Natural killer cell (primary cell): ENCODE data around the gene TMEM18. TPM values are rescaled to one million over a fixed set of nuclear protein-coding genes. Genes with fewer than 3 reads are reported as not detected.
"Not testable (repeated sequence)": the region's sequence is repeated elsewhere in the genome, so short reads cannot be mapped to it uniquely, and the experiment has no call there.

Source experiments
- ATAC-seq, 3 donors: fragments of 150-1000 bp in 2 of 3; fragments of 200-7000 bp in 1 of 3; cut with Tn5 transposase; 1 replicate in 1 of 3; 2 replicates in 2 of 3; pipeline ENCODE4 v1.10.0; 2021; ENCODE audit warnings: mild to moderate bottlenecking in 2 of 3, moderate library complexity in 2 of 3
- DNase-seq, 2 donors: peaks; one replicate each; pipeline versions ENCODE4 v3.0.0 to v3.0.0-alpha.2; 2013 to 2021; ENCODE audit warnings: mixed read lengths in 1 of 2
- H3K27ac ChIP-seq: one replicate; pipeline ENCODE4 v1.5.1; 2013; ENCODE audit warnings: mild to moderate bottlenecking, low read length
- H3K27me3 ChIP-seq: one replicate; pipeline ENCODE4 v1.6.1; 2013; ENCODE audit warnings: low read length; ENCODE audit not compliant: control insufficient read depth, insufficient read depth
- H3K36me3 ChIP-seq: one replicate; pipeline ENCODE4 v1.6.1; 2013; ENCODE audit warnings: low read length; ENCODE audit not compliant: control insufficient read depth, insufficient read depth
- H3K4me1 ChIP-seq: one replicate; pipeline ENCODE4 v1.6.1; 2013; ENCODE audit warnings: low read length; ENCODE audit not compliant: control insufficient read depth, insufficient read depth
- H3K4me3 ChIP-seq: one replicate; pipeline ENCODE4 v1.5.1; 2013; ENCODE audit warnings: low read length
- H3K9me3 ChIP-seq: one replicate; pipeline ENCODE4 v1.6.1; 2013; ENCODE audit warnings: low read length; ENCODE audit not compliant: control insufficient read depth, insufficient read depth
- H3K27ac Mint-ChIP-seq, 2 donors: one replicate each; pipeline ENCODE4 v1.8.0; 2022; ENCODE audit warnings: mild to moderate bottlenecking in 2 of 2, mixed read lengths in 2 of 2, moderate library complexity in 1 of 2
- H3K27me3 Mint-ChIP-seq, 2 donors: one replicate each; pipeline ENCODE4 v1.8.0; 2022; ENCODE audit warnings: low read depth in 2 of 2, mixed read lengths in 2 of 2
- H3K36me3 Mint-ChIP-seq: one replicate; pipeline ENCODE4 v1.8.0; 2022; ENCODE audit warnings: mixed read lengths
- H3K4me1 Mint-ChIP-seq, 2 donors: one replicate each; pipeline ENCODE4 v1.8.0; 2022; ENCODE audit warnings: mixed read lengths in 2 of 2
- H3K4me3 Mint-ChIP-seq: one replicate; pipeline ENCODE4 v1.8.0; 2022; ENCODE audit warnings: mild to moderate bottlenecking, moderate library complexity, mixed read lengths
- H3K9me3 Mint-ChIP-seq, 2 donors: one replicate each; pipeline ENCODE4 v1.8.0; 2022; ENCODE audit warnings: mixed read lengths in 2 of 2
- WGBS: methylation state at CpG from one replicate; pipeline ENCODE4 v1.1.7; 2013; ENCODE audit warnings: missing lambda C conversion rate; ENCODE audit not compliant: insufficient coverage; 5-methylcytosine and 5-hydroxymethylcytosine counted together
- intact Hi-C: fragments of 100-400 bp; cut with micrococcal nuclease; formaldehyde crosslinking; loops from one replicate; pipeline ENCODE4 v1.14.2; 2022
- total RNA-seq, 4 donors: library from RNA; stranded (reverse); fragments of 120-200 nt in 1 of 4; gene quantifications; one replicate each; pipeline versions ENCODE4 v1.2.3 to v1.2.4, GENCODE V29; 2013 to 2022
- TF ChIP-seq, protein P1 (sequence below): fragments of 200-600 bp; IDR thresholded peaks from one replicate; pipeline ENCODE4 v1.8.0; 2022; ENCODE audit warnings: antibody characterized with exemption

TMEM18 gene
- total RNA-seq, 3 donors from 2014 or later (not counting 1 experiment from before 2014, with no cell fraction given): 22.0 to 30.8 (median 22.1) TPM

DNA sequence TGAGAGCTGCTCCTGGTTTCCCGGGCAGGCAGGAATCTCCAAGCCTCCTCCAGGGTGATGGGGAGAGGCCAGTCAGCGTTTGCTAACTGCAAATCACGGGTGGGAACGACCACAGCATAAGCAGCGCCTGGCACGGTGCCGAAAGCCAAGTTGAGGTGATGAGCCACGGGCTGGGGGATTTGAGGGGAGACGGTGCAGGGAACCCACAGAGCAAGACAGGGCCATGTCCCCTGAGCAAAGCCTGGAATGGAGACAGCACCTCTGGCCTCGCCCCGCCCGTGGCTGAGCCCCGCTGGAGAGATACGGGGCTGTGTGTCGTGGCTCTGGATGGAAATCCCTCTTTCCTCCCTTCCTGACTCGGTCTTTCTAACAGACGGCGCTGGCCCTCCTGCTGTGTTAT is 31.5 kb upstream of the TMEM18 start:
- H3K9me3 ChIP-seq: no peaks in the 10 kb centered on the region
- Mint-ChIP-seq H3K4me1 (peaks cover 6 to 10% of the 10 kb centered on the region in 2 donors), H3K27ac (no peak overlapping the region), H3K36me3 (no peaks in the 10 kb centered on the region), H3K4me3 (no peak overlapping the region), H3K27me3 (peaks cover 40 to 56% of the 10 kb centered on the region in 2 donors), H3K9me3 (no peaks in the 10 kb centered on the region)
- intact Hi-C loops: no loop called here
- DNase-seq (no peak), ATAC-seq (no peak)
- no peak overlapping the region for H3K27ac ChIP-seq
- TF ChIP-seq, protein P1, sequence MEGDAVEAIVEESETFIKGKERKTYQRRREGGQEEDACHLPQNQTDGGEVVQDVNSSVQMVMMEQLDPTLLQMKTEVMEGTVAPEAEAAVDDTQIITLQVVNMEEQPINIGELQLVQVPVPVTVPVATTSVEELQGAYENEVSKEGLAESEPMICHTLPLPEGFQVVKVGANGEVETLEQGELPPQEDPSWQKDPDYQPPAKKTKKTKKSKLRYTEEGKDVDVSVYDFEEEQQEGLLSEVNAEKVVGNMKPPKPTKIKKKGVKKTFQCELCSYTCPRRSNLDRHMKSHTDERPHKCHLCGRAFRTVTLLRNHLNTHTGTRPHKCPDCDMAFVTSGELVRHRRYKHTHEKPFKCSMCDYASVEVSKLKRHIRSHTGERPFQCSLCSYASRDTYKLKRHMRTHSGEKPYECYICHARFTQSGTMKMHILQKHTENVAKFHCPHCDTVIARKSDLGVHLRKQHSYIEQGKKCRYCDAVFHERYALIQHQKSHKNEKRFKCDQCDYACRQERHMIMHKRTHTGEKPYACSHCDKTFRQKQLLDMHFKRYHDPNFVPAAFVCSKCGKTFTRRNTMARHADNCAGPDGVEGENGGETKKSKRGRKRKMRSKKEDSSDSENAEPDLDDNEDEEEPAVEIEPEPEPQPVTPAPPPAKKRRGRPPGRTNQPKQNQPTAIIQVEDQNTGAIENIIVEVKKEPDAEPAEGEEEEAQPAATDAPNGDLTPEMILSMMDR: no peak
- H3K4me1 ChIP-seq: no peaks in the 10 kb centered on the region
- H3K27me3 ChIP-seq: peaks cover 3% of the 10 kb centered on the region
- 87% methylated on average over 18 of the region's 18 CpGs for WGBS
- H3K4me3 ChIP-seq: no peak overlapping the region
- H3K36me3 ChIP-seq: no peaks in the 10 kb centered on the region

DNA sequence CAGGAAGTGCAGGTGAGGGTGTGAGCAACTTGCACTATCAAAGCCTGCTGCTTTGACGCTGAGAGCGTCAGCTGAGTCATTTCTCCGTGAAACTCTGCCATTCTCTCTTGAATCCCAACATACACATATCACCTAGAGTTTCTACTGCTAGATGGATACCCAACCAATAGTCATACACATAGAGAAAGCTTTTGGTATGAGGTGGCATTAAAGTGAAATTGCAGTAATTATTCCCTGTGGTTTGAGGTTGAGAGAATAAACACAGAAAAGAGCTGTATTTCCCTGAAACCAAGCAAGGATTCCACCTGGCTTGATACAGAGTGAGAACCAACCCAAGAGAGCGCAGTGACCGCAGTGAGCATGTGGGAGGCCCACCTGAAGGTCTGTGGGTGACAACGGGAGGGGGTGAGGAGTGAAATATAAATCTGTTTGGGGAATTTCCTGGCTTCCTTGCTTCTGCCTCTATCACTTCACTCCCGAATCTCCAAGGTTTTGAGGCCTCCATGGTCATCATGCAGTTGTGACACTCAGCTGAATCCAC is 28.8 kb upstream of the TMEM18 start:
- intact Hi-C loops: no loop called here
- no peaks in the 10 kb centered on the region for H3K27me3 ChIP-seq
- ATAC-seq (no peak), DNase-seq (no peak)
- Mint-ChIP-seq H3K4me1 (peaks cover 6 to 10% of the 10 kb centered on the region in 2 donors), H3K9me3 (no peaks in the 10 kb centered on the region), H3K36me3 (no peaks in the 10 kb centered on the region), H3K27me3 (peaks cover 25 to 42% of the 10 kb centered on the region in 2 donors), H3K4me3 (no peak overlapping the region), H3K27ac (no peak overlapping the region)
- H3K4me1 ChIP-seq: no peaks in the 10 kb centered on the region
- TF ChIP-seq, protein P1: no peak
- WGBS: 51% methylated on average over 7 of the region's 7 CpGs
- no peak overlapping the region for H3K4me3 ChIP-seq
- no peaks in the 10 kb centered on the region for H3K9me3 ChIP-seq
- no peak overlapping the region for H3K27ac ChIP-seq
- H3K36me3 ChIP-seq: no peaks in the 10 kb centered on the region

DNA sequence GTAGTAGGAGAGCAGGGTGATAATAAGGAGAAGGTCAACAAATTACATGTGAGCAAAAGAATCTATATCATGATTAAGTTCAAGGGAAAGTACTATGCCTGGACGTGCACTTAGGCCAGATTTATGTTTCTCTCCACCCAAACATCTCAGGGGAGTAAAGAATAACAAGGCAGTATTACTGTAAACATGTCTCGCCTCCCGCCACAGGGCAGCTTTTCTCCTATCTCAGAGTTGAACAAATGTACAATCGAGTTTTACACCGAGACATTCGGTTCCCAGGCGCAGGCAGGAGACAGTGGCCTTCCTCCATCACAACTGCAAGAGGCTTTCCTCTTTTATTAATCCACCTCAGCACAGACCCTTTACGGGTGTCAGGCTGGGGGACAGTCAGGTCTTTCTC is 25.6 kb upstream of the TMEM18 start:
- H3K4me1 ChIP-seq, H3K27ac ChIP-seq, H3K4me3 Mint-ChIP-seq, H3K9me3 Mint-ChIP-seq, H3K27me3 ChIP-seq, ATAC-seq, H3K4me3 ChIP-seq, intact Hi-C loops, H3K36me3 ChIP-seq, H3K9me3 ChIP-seq, DNase-seq, H3K36me3 Mint-ChIP-seq, H3K27ac Mint-ChIP-seq, H3K4me1 Mint-ChIP-seq: not testable (repeated sequence)
- peaks cover 17 to 35% of the 10 kb centered on the region in 2 donors for H3K27me3 Mint-ChIP-seq
- WGBS: 88% methylated on average over 8 of the region's 8 CpGs

DNA sequence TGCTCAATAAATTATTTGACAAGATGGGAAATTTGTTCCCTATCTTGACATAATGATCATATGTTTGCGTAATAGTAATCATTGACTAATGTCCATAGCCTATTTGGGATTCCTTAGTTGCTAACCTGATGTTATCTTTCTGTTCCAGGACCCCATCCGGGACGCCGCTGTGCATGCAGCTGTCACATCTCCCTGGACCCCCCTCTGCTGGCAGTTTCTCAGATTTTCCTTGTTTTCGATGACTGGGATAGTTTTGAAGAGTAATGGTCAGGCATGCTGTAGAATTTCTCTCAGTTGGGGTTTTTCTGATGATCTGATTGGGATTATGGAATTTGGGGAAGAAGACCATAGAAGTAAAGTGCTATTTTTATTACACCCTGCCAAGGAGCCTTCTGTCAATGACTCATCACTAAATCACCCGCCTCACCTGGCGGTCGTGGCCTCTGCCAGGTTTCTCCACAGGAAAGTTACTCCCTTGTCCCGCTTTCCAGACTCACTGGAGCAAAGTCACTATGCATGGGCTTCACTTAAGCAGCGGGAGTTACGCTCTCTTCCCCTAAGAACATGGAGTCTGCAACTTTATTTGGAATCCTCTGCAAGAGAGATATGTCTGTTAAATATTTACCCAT is 19.9 kb upstream of the TMEM18 start:
- H3K27ac Mint-ChIP-seq: no peak overlapping the region

More for the DNA sequence above, 19.9 kb upstream of the TMEM18 start:
- no peaks in the 10 kb centered on the region for H3K4me1 ChIP-seq
- Mint-ChIP-seq H3K9me3 (no peaks in the 10 kb centered on the region), H3K4me1 (no peaks in the 10 kb centered on the region), H3K4me3 (no peak overlapping the region), H3K27me3 (peaks cover 15 to 27% of the 10 kb centered on the region in 2 donors), H3K36me3 (no peaks in the 10 kb centered on the region)
- no peak overlapping the region for H3K27ac ChIP-seq
- H3K27me3 ChIP-seq: peaks cover 5% of the 10 kb centered on the region
- no peaks in the 10 kb centered on the region for H3K36me3 ChIP-seq
- ATAC-seq: no peak
- TF ChIP-seq, protein P1: no peak
- DNase-seq: no peak
- H3K9me3 ChIP-seq: no peaks in the 10 kb centered on the region
- no peak overlapping the region for H3K4me3 ChIP-seq
- intact Hi-C loops: no loop called here
- WGBS: 92% methylated on average over 11 of the region's 11 CpGs
